Measurements from ENCODE around the gene VPS16.

Gene VPS16

DNA sequence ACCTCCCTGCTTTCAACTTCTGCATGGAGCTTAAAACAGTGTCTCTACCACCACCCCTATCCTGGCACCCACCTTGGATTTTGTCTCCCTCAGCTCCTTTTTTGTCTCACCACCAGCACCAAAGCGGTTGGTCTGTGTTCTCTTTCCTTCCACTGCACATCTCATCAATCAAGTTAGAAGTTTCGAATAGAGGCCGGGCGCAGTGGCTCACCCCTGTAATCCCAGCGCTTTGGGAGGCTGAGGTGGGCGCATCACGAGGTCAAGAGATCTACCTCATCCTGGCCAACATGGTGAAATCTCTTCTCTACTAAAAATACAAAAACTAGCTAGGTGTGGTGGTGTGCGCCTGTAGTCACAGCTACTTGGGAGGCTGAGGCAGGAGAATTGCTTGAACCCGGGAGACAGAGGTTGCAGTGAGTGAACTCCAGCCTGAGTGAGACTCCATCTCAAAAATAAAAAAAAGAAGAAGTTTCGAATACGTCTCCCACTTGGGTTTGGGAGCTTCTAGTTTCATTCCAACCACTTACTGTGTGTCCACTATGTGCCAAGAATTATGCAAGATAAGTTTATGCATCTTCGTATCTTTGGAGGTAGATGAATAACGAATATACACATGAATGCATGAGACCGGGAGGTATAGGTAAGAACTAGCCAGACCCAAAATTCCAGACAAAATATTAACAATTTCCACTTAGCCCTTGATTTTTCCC, 6.0 kb upstream of the VPS16 start:
- DNase-seq (ENCODE audit: low read depth) = no peak
- in situ Hi-C loops (cut with HindIII; ENCODE audit: low sequenced_read_pairs) = no loop called here
- no peak overlapping the region for H3K4me3 ChIP-seq (ENCODE audit: low read depth, low read length)
- TF ChIP-seq, protein P1, sequence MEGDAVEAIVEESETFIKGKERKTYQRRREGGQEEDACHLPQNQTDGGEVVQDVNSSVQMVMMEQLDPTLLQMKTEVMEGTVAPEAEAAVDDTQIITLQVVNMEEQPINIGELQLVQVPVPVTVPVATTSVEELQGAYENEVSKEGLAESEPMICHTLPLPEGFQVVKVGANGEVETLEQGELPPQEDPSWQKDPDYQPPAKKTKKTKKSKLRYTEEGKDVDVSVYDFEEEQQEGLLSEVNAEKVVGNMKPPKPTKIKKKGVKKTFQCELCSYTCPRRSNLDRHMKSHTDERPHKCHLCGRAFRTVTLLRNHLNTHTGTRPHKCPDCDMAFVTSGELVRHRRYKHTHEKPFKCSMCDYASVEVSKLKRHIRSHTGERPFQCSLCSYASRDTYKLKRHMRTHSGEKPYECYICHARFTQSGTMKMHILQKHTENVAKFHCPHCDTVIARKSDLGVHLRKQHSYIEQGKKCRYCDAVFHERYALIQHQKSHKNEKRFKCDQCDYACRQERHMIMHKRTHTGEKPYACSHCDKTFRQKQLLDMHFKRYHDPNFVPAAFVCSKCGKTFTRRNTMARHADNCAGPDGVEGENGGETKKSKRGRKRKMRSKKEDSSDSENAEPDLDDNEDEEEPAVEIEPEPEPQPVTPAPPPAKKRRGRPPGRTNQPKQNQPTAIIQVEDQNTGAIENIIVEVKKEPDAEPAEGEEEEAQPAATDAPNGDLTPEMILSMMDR (IDR thresholded peaks at IDR 0.05; ENCODE audit: low read depth, low read length, missing control alignments) = no peak

DNA sequence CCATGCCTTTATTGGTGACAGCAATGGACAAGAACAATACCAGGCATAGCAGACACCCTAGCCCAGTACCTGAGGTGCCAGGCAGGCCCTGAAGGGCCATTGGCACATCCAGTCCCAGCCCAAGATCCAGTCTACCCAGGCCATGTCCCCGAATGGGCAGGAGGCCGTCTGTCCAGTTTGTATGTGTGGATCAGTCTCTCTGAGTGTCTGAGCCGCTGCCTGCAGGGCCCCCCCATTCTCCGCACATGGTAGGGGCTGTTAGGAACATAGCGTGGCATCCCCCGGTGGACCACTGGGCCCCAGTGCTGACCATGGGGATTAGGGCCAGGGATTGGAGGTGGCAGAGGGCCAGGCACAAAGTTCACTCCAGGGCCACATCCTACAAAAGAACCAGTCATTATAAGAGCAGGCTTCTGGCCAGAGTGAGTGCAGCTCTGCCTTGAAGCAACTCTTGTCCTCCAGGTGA, 5.2 kb upstream of the VPS16 start:
- TF ChIP-seq, protein P1 (IDR thresholded peaks at IDR 0.05; ENCODE audit: low read depth, low read length, missing control alignments) = no peak
- no peak overlapping the region for H3K4me3 ChIP-seq (ENCODE audit: low read depth, low read length)
- DNase-seq (ENCODE audit: low read depth) = no peak
- in situ Hi-C loops (cut with HindIII; ENCODE audit: low sequenced_read_pairs) = no loop called here

DNA sequence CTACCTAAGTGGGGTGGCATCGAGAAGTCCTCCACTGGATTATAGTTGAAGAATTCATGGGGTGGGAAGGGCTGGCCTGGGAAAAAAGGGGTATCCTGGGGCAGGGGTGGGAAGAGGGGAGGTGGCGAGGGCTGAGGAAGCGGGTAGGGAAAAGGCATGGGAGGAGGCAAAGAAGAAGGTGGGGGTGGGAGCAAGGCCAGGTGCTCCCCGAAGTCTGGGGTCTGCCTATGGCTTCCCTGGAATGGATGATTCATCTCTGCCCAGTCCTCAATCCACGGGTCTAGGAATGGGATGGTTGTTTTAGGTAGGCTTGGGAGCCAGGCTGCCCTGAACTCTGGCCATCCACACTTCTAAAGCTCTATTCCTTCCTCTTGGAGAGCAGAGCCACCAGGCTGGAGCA, 4.5 kb upstream of the VPS16 start:
- TF ChIP-seq, protein P1 (IDR thresholded peaks at IDR 0.05; ENCODE audit: low read depth, low read length, missing control alignments) = no peak
- in situ Hi-C loops (cut with HindIII; ENCODE audit: low sequenced_read_pairs) = no loop called here
- H3K4me3 ChIP-seq (ENCODE audit: low read depth, low read length) = no peak overlapping the region
- DNase-seq (ENCODE audit: low read depth) = no peak

DNA sequence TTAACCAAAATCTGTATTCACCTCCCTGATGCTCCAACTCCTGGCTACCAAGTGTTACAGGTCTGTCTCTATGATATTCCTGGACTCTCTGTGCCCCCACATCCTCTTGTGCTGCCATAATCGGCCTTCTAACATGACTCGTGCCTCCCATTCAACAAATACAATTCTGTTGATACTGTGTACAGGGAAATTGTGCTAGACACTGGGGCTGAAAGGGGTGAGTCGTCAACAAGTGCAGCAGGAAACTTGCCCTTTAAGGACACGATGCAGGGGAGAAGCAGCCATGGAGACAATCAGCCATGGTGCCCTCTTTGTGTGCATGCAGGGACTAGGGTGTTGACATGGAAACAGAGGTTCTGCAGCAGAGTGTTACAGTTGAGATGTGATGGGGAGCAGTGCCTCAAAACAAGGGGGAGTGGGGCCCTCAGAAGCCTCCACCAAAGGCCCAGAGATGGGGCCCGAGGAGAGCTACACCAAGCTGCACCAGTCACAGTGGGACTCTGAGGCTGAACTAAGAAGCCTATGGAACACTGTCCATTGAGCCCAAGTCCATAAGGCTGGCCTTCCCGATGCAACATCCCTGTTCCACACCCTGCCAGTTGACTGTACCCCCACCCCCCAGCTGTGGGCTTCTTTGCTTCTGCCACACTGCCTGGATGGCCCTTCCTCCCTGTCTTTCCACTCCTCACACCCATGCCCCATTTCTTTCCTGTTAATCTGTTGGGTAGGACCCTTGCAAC, 3.2 kb upstream of the VPS16 start:
- in situ Hi-C loops (cut with HindIII; ENCODE audit: low sequenced_read_pairs) = no loop called here
- TF ChIP-seq, protein P1 (IDR thresholded peaks at IDR 0.05; ENCODE audit: low read depth, low read length, missing control alignments) = no peak
- DNase-seq (ENCODE audit: low read depth) = no peak
- H3K4me3 ChIP-seq (ENCODE audit: low read depth, low read length) = no peak overlapping the region

DNA sequence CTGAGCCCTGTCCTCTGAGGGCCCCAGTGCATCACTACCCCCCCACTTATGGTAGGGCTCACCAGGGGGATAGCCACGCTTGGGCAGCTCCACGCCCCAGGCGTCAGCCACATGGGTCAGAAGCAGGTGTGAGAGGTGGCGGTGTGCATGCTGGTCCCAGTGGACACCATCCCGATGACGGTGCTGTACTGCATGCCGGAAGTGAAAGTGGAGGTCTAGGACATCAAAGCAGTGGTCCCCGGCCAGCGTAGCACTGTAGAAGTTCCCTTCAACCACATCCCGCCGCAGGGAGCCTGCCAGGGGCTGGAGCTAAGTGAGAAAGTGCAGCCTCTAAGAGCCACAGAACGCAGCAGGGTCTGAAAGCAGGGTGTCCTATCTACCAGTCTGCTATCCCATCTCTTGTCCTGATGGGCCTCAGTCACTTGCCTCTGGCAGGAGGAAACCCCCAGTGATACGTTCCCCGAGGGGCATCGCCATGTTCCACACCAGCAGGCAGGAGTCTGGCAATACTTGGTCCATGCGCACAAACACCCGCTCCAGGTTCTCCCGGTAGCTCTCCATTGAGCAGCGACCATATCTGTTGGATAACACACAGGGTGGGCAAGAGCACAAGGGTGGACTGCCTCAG, 2.3 kb upstream of the VPS16 start:
- no peak overlapping the region for H3K4me3 ChIP-seq (ENCODE audit: low read depth, low read length)
- TF ChIP-seq, protein P1 (IDR thresholded peaks at IDR 0.05; ENCODE audit: low read depth, low read length, missing control alignments) = no peak
- in situ Hi-C loops (cut with HindIII; ENCODE audit: low sequenced_read_pairs) = no loop called here
- DNase-seq (ENCODE audit: low read depth) = no peak

DNA sequence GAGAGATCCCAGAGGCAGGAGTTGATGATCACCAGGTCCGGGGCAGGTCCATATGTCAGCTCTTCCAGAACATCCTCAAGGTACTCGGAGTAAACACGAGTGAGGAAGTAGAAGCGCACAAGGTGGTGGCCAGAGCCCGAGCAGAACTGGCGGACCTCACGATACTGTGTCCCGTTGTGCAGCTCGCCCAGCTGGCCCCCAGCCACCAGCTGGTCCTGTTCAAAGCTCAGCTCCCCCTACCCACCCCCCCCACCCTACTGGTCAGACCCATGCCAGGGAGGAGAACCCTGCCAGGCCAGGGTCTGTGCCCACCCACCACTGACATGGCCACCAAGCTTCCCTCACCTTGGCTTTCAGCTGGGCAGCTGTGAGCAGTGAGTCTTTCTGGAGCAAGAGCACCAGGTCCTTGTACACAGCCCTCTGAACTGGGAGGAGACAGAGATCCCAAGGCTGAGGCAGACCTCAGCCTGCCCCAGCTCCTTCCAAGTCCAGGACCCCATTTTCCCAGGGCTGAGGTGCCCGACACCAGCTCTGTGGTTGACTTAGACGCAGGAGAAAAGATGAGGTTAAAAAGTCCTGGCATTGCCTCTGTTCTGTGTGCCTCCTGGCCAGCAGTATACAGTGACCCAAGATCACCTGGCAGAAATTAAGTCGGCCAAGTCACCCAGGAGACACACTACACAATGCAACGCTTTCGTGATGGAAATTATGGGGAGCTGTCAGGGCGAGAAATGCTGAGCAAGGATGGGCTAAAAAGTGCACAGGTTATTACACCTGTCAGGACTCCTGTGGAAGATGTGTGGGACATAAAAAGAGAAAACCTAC, 1.5 kb upstream of the VPS16 start:
- no peak for DNase-seq (ENCODE audit: low read depth)
- in situ Hi-C loops (cut with HindIII; ENCODE audit: low sequenced_read_pairs) = no loop called here
- H3K4me3 ChIP-seq (ENCODE audit: low read depth, low read length) = no peak overlapping the region
- TF ChIP-seq, protein P1 (IDR thresholded peaks at IDR 0.05; ENCODE audit: low read depth, low read length, missing control alignments) = no peak

All from astrocyte of the cerebellum (primary cell).